Bronchial epithelial cell (primary cell): ENCODE results near the gene HMGB1. TPM values are rescaled to one million over a fixed set of nuclear protein-coding genes. Genes with fewer than 3 reads are reported as not detected.

Experiments
- DNase-seq: peaks from one replicate; pipeline ENCODE4 v3.0.0-alpha.2; 2010; ENCODE audit warnings: low read depth
- FAIRE-seq: peaks from 2 replicates; lab custom pipeline; 2011; peaks lifted over from hg19 to GRCh38; lab: Jason Lieb, UNC
- H3K27me3 ChIP-seq: 2 replicates; pipeline ENCODE4 v1.5.1; 2011; ENCODE audit warnings: low read length; ENCODE audit not compliant: control insufficient read depth, insufficient read depth
- H3K36me3 ChIP-seq: 2 replicates; pipeline ENCODE4 v1.5.1; 2011; ENCODE audit warnings: low read length; ENCODE audit not compliant: control insufficient read depth, insufficient read depth
- H3K4me3 ChIP-seq: 2 replicates; pipeline ENCODE4 v1.5.1; 2011; ENCODE audit warnings: mild to moderate bottlenecking, low read depth, low read length, control low read depth
- CTCF ChIP-seq: IDR thresholded peaks from 2 replicates; pipeline ENCODE4 v1.5.1; 2011; ENCODE audit warnings: mild to moderate bottlenecking, moderate library complexity, low read length, control low read depth, inconsistent platforms; ENCODE audit not compliant: insufficient read depth, severe bottlenecking
- total RNA-seq: library from RNA; depleted of rRNA; stranded (reverse); fragments of >200 nt; gene quantifications from 2 replicates; pipeline ENCODE4 v1.2.1, GENCODE V29; 2014

HMGB1 gene
- total RNA-seq, 1 donor from 2014 or later, result 72.4 TPM

GRCh38 chr13:30408319-30409101, 57.2 kb downstream of the HMGB1 start:
- Histone ChIP-seq H3K27me3 (no peaks in the 10 kb centered on the region), H3K36me3 (no peaks in the 10 kb centered on the region), H3K4me3 (peak overlapping the region; percentile 20)
- FAIRE-seq (no peak), DNase-seq (peak; percentile 75)
- peak; percentile 74 for TF ChIP-seq CTCF

- Histone ChIP-seq H3K36me3 (no peaks in the 10 kb centered on the region), H3K27me3 (no peaks in the 10 kb centered on the region), H3K4me3 (no peak overlapping the region)
- DNase-seq (no peak), FAIRE-seq (no peak)
- TF ChIP-seq CTCF, result no peak
Observed at GRCh38 chr13:30406779-30407416, 58.8 kb downstream of the HMGB1 start.

Other genes starting within 250 kb of the HMGB1 start
- 5.5 and 5.6 TPM in 2 replicates for gene KATNAL1, start 158.4 kb downstream of the HMGB1 start, total RNA-seq
- not detected in 2 replicates for gene UBE2L5, start 43.4 kb downstream of the HMGB1 start, total RNA-seq
- 6.8 and 20.0 TPM in 2 replicates for gene USPL1, start 152.0 kb upstream of the HMGB1 start, total RNA-seq